Upper lobe of right lung (tissue), 1 donor: Measurements from ENCODE around the gene C2CD3. TPM values are rescaled to one million over a fixed set of nuclear protein-coding genes. Genes with fewer than 3 reads are reported as not detected.
A peak's percentile ranks its signal among the peaks of the same experiment; 100 is the strongest.

Source experiments
- ATAC-seq: fragments of 200-7000 bp; cut with Tn5 transposase; one replicate; pipeline ENCODE4 v1.9.1; 2020; ENCODE audit warnings: mild to moderate bottlenecking, moderate library complexity
- DNase-seq: peaks from one replicate; pipeline ENCODE4 v3.0.0-alpha.2; 2020
- H3K27ac ChIP-seq: fragments of 200-600 bp; one replicate; pipeline ENCODE4 v1.8.0; 2022
- H3K27me3 ChIP-seq: fragments of 200-600 bp; one replicate; pipeline ENCODE4 v1.8.0; 2022; ENCODE audit warnings: mild to moderate bottlenecking
- H3K36me3 ChIP-seq: fragments of 200-600 bp; one replicate; pipeline ENCODE4 v1.8.0; 2022
- H3K4me1 ChIP-seq: fragments of 200-600 bp; one replicate; pipeline ENCODE4 v1.8.0; 2022
- H3K4me3 ChIP-seq: fragments of 200-600 bp; one replicate; pipeline ENCODE4 v1.8.0; 2022; ENCODE audit warnings: mild to moderate bottlenecking
- H3K9me3 ChIP-seq: fragments of 200-600 bp; one replicate; pipeline ENCODE4 v1.8.0; 2022
- CTCF ChIP-seq: fragments of 200-600 bp; IDR thresholded peaks from one replicate; pipeline ENCODE4 v1.8.0; 2022; ENCODE audit warnings: antibody characterized with exemption
- intact Hi-C: fragments of 100-400 bp; cut with DNase I; formaldehyde crosslinking; loops from one replicate; pipeline ENCODE4 v1.11.0; 2022
- total RNA-seq: library from RNA; stranded (reverse); fragmentation: NEBNext Ultra II Directional; extraction: Animal tissue kit (Norgen Biotek cat#: 25700); gene quantifications from one replicate; pipeline ENCODE4 v1.2.1, GENCODE V29; 2021
- donor health status: DM: no; HTN: yes; CAD: no; lungs with severe emphysema.

The C2CD3 gene
- total RNA-seq, 1 donor from 2014 or later = 26.8 TPM

- Histone ChIP-seq H3K4me3 (peak overlapping the region; percentile 32), H3K36me3 (peaks cover 36% of the 10 kb centered on the region), H3K27ac (peak overlapping the region; percentile 95), H3K9me3 (no peaks in the 10 kb centered on the region), H3K27me3 (no peaks in the 10 kb centered on the region), H3K4me1 (peaks cover 37% of the 10 kb centered on the region)
- TF ChIP-seq CTCF = no peak
- ATAC-seq (peak; percentile 8), DNase-seq (peak; percentile 69)
- intact Hi-C loops = no loop called here
Observed at GRCh38 chr11:73980001-73980961, 190.5 kb downstream of the C2CD3 start.

- no peak for TF ChIP-seq CTCF
- Histone ChIP-seq H3K4me1 (peaks cover 40% of the 10 kb centered on the region), H3K9me3 (no peaks in the 10 kb centered on the region), H3K36me3 (peaks cover 46% of the 10 kb centered on the region), H3K4me3 (no peak overlapping the region), H3K27me3 (no peaks in the 10 kb centered on the region), H3K27ac (peak overlapping the region; percentile 47)
- ATAC-seq (no peak), DNase-seq (peak; percentile 30)
- intact Hi-C loops = no loop called here
Observed at GRCh38 chr11:73978576-73979086, 192.2 kb downstream of the C2CD3 start.

DNA sequence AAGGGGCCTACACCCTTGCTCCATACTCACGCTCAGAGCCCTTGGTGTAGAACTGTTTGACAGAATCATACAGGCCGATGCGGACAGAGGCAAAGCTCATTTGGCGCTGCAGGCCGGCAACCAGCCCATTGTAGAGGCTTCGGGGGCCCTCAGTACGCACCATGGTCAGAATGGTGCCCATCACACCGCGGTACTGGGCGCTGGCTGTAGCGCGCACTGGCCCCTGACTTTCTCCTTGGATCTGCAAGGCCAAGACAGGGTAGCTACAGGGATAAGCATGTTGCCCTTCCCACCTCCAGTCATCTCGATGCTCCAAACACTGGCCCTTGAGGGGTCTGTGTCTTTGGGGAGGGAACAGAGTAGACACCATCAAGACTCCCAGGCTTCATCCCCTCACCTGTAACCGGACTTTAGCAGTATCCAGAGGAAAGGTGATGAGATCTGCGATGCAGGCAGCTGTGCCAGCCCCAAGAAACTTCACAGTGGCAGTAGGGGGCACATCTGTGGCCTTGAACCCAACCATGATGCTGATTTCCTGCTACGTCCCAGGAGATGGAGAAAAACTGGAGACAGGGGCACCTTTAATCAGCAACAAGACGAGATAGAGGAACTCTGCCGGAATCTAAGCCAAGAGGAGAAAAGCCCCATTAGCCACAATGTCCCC is 192.8 kb downstream of the C2CD3 start:
- ATAC-seq (no peak), DNase-seq (no peak)
- peaks cover 46% of the 10 kb centered on the region for H3K36me3 ChIP-seq
- no peak overlapping the region for H3K4me3 ChIP-seq
- TF ChIP-seq CTCF = no peak
- no peaks in the 10 kb centered on the region for H3K27me3 ChIP-seq
- no peaks in the 10 kb centered on the region for H3K9me3 ChIP-seq
- no peak overlapping the region for H3K27ac ChIP-seq
- intact Hi-C loops = no loop called here
- H3K4me1 ChIP-seq = peaks cover 41% of the 10 kb centered on the region

GRCh38 chr11:73976451-73977151 is 194.2 kb downstream of the C2CD3 start:
- DNase-seq (no peak), ATAC-seq (no peak)
- H3K27ac ChIP-seq = no peak overlapping the region
- H3K4me1 ChIP-seq = peaks cover 41% of the 10 kb centered on the region
- no peak for TF ChIP-seq CTCF
- intact Hi-C loops = no loop called here
- H3K4me3 ChIP-seq = no peak overlapping the region
- H3K27me3 ChIP-seq = no peaks in the 10 kb centered on the region
- H3K36me3 ChIP-seq = peaks cover 46% of the 10 kb centered on the region
- H3K9me3 ChIP-seq = no peaks in the 10 kb centered on the region

- Histone ChIP-seq H3K4me3 (no peak overlapping the region), H3K4me1 (peaks cover 30% of the 10 kb centered on the region), H3K27ac (no peak overlapping the region), H3K36me3 (peaks cover 46% of the 10 kb centered on the region), H3K9me3 (no peaks in the 10 kb centered on the region), H3K27me3 (no peaks in the 10 kb centered on the region)
- intact Hi-C loops = no loop called here
- DNase-seq (no peak), ATAC-seq (no peak)
- TF ChIP-seq CTCF = no peak
Observed at GRCh38 chr11:73975479-73975757, 195.4 kb downstream of the C2CD3 start.
